ENCODE results near the gene MYH15. TPM values are rescaled to one million over a fixed set of nuclear protein-coding genes. Genes with fewer than 3 reads are reported as not detected.

Gene MYH15
- total RNA-seq, 1 donor from 2014 or later, result 0.05 TPM

GRCh38 chr3:108406661-108407206 lies 103.7 kb downstream of the MYH15 start:
- Mint-ChIP-seq H3K27ac (ENCODE audit: unreplicated experiment) (no peak overlapping the region), H3K27me3 (ENCODE audit: low read depth) (no peaks in the 10 kb centered on the region), H3K36me3 (ENCODE audit: low read depth) (no peaks in the 10 kb centered on the region), H3K4me3 (ENCODE audit: unreplicated experiment) (no peak overlapping the region), H3K4me1 (ENCODE audit: low read depth) (peaks cover 35% of the 10 kb centered on the region), H3K9me3 (ENCODE audit: low read depth) (no peaks in the 10 kb centered on the region)
- DNase-seq (ENCODE audit: low spot score), result no peak
- peak; percentile 81 for TF ChIP-seq CTCF (IDR thresholded peaks at IDR 0.05)

GRCh38 chr3:108406063-108406660 lies 104.2 kb downstream of the MYH15 start:
- H3K36me3 Mint-ChIP-seq (ENCODE audit: low read depth), result no peaks in the 10 kb centered on the region
- peaks cover 35% of the 10 kb centered on the region for H3K4me1 Mint-ChIP-seq (ENCODE audit: low read depth)
- H3K27me3 Mint-ChIP-seq (ENCODE audit: low read depth), result no peaks in the 10 kb centered on the region
- no peaks in the 10 kb centered on the region for H3K9me3 Mint-ChIP-seq (ENCODE audit: low read depth)
- no peak overlapping the region for H3K4me3 Mint-ChIP-seq (ENCODE audit: unreplicated experiment)
- DNase-seq (ENCODE audit: low spot score), result no peak
- peak overlapping the region; percentile 53 for H3K27ac Mint-ChIP-seq (ENCODE audit: unreplicated experiment)
- no peak for TF ChIP-seq CTCF (IDR thresholded peaks at IDR 0.05)

- Mint-ChIP-seq H3K27me3 (ENCODE audit: low read depth) (no peaks in the 10 kb centered on the region), H3K4me3 (ENCODE audit: unreplicated experiment) (no peak overlapping the region), H3K27ac (ENCODE audit: unreplicated experiment) (peak overlapping the region; percentile 88), H3K36me3 (ENCODE audit: low read depth) (no peaks in the 10 kb centered on the region), H3K9me3 (ENCODE audit: low read depth) (peaks cover 6% of the 10 kb centered on the region), H3K4me1 (ENCODE audit: low read depth) (peaks cover 35% of the 10 kb centered on the region)
- TF ChIP-seq CTCF (IDR thresholded peaks at IDR 0.05), result no peak
- no peak for DNase-seq (ENCODE audit: low spot score)
These were observed 106.0 kb downstream of the MYH15 start for GRCh38 chr3:108404368-108404767.

GRCh38 chr3:108403686-108404345 lies 106.6 kb downstream of the MYH15 start:
- Mint-ChIP-seq H3K4me3 (ENCODE audit: unreplicated experiment) (no peak overlapping the region), H3K9me3 (ENCODE audit: low read depth) (peaks cover 6% of the 10 kb centered on the region), H3K36me3 (ENCODE audit: low read depth) (no peaks in the 10 kb centered on the region), H3K27ac (ENCODE audit: unreplicated experiment) (peak overlapping the region; percentile 88), H3K27me3 (ENCODE audit: low read depth) (no peaks in the 10 kb centered on the region), H3K4me1 (ENCODE audit: low read depth) (peaks cover 35% of the 10 kb centered on the region)
- no peak for DNase-seq (ENCODE audit: low spot score)
- TF ChIP-seq CTCF (IDR thresholded peaks at IDR 0.05), result no peak

- no peak overlapping the region for H3K27ac Mint-ChIP-seq (ENCODE audit: unreplicated experiment)
- H3K4me1 Mint-ChIP-seq (ENCODE audit: low read depth), result peaks cover 35% of the 10 kb centered on the region
- no peaks in the 10 kb centered on the region for H3K36me3 Mint-ChIP-seq (ENCODE audit: low read depth)
- no peaks in the 10 kb centered on the region for H3K27me3 Mint-ChIP-seq (ENCODE audit: low read depth)
- DNase-seq (ENCODE audit: low spot score), result no peak
- H3K9me3 Mint-ChIP-seq (ENCODE audit: low read depth), result peaks cover 6% of the 10 kb centered on the region
- no peak for TF ChIP-seq CTCF (IDR thresholded peaks at IDR 0.05)
- H3K4me3 Mint-ChIP-seq (ENCODE audit: unreplicated experiment), result no peak overlapping the region
These were observed 107.2 kb downstream of the MYH15 start for GRCh38 chr3:108403198-108403597.
